ENCODE results near the gene NOX3. TPM values are rescaled to one million over a fixed set of nuclear protein-coding genes. Genes with fewer than 3 reads are reported as not detected.

The NOX3 gene
- total and polyA plus RNA-seq, 7 donors, result not detected

GRCh38 chr6:155439376-155439775 is 16.3 kb downstream of the NOX3 start:
- intact Hi-C loops (cut with DNase I), result no loop called here
- no peaks in the 10 kb centered on the region for H3K36me3 ChIP-seq (ENCODE audit: insufficient read depth in 1 of 2, low read depth in 1 of 2)
- no peak for TF ChIP-seq CTCF (IDR thresholded peaks at IDR 0.05)
- no peaks in the 10 kb centered on the region for H3K27me3 ChIP-seq (ENCODE audit: insufficient read depth in 3 of 3, low read length in 2 of 3)
- no peaks in the 10 kb centered on the region for H3K4me1 ChIP-seq
- no peak overlapping the region for H3K4me3 ChIP-seq
- 87 to 95% (median 93%) methylated on average over 3 of the region's 3 CpGs for WGBS, 3 donors
- DNase-seq, result no peak
- H3K9me3 ChIP-seq, result no peaks in the 10 kb centered on the region
- no peak for ATAC-seq
- H3K27ac ChIP-seq, result no peak overlapping the region

GRCh38 chr6:155436981-155437749 is 18.5 kb downstream of the NOX3 start:
- ATAC-seq (no peak), DNase-seq (no peak)
- 68 to 77% (median 69%) methylated on average over 5 of the region's 5 CpGs for WGBS, 3 donors
- no peak for TF ChIP-seq CTCF (IDR thresholded peaks at IDR 0.05)
- H3K9me3 ChIP-seq, result no peaks in the 10 kb centered on the region
- no peak overlapping the region for H3K27ac ChIP-seq
- H3K4me1 ChIP-seq, result no peaks in the 10 kb centered on the region
- no peak overlapping the region for H3K4me3 ChIP-seq
- peaks cover 0 to 5% (median 0%) of the 10 kb centered on the region in 3 donors for H3K27me3 ChIP-seq (ENCODE audit: insufficient read depth in 3 of 3, low read length in 2 of 3)
- H3K36me3 ChIP-seq (ENCODE audit: insufficient read depth in 1 of 2, low read depth in 1 of 2), result no peaks in the 10 kb centered on the region
- intact Hi-C loops (cut with DNase I), result no loop called here

GRCh38 chr6:155434829-155435423 is 20.7 kb downstream of the NOX3 start:
- TF ChIP-seq CTCF (IDR thresholded peaks at IDR 0.05), result no peak
- intact Hi-C loops (cut with DNase I), result no loop called here
- ATAC-seq (no peak), DNase-seq (no peak)
- no peak overlapping the region for H3K4me3 ChIP-seq
- no peaks in the 10 kb centered on the region for H3K4me1 ChIP-seq
- H3K27ac ChIP-seq, result no peak overlapping the region
- no peaks in the 10 kb centered on the region for H3K9me3 ChIP-seq
- 89 to 91% (median 91%) methylated on average over 13 of the region's 13 CpGs for WGBS, 3 donors
- peaks cover 0 to 5% (median 0%) of the 10 kb centered on the region in 3 donors for H3K27me3 ChIP-seq (ENCODE audit: insufficient read depth in 3 of 3, low read length in 2 of 3)
- H3K36me3 ChIP-seq (ENCODE audit: insufficient read depth in 1 of 2, low read depth in 1 of 2), result no peaks in the 10 kb centered on the region

- no peak overlapping the region for H3K27ac ChIP-seq
- TF ChIP-seq CTCF (IDR thresholded peaks at IDR 0.05), result no peak
- H3K27me3 ChIP-seq (ENCODE audit: insufficient read depth in 3 of 3, low read length in 2 of 3), result peaks cover 0 to 5% (median 0%) of the 10 kb centered on the region in 3 donors
- intact Hi-C loops (cut with DNase I), result no loop called here
- H3K4me3 ChIP-seq, result no peak overlapping the region
- WGBS, 3 donors, result 61 to 74% (median 71%) methylated on average over 8 of the region's 8 CpGs
- DNase-seq (no peak), ATAC-seq (no peak)
- no peaks in the 10 kb centered on the region for H3K9me3 ChIP-seq
- H3K4me1 ChIP-seq, result no peaks in the 10 kb centered on the region
- H3K36me3 ChIP-seq (ENCODE audit: insufficient read depth in 1 of 2, low read depth in 1 of 2), result no peaks in the 10 kb centered on the region
Observed at GRCh38 chr6:155434096-155434495, 21.5 kb downstream of the NOX3 start.
